ENCODE measurements around the gene SYT13.

The SYT13 gene

DNA sequence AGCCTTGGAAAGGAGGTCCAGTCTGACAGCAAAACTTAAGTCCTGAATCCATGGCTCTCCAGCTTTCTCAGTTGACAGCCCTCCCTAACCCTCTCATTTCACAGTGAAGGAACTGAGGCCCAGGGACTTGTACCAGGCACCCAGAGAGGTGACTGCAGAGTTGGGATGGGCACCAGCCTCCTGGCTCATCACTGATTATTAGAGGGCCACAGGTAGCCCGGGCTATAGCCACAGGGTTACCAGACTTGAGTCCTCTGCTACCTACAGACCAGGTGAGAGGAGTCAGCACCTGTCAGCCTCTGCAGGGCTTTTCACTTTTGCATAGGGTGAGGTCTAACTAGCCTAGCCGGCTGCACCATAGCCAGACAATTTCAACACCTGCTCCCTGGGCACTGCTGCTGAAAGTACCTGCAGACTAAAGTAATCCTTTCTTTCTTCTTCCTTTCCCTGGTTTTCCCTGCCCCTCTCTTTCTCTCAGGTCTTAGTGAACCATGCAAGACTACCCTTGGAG is 37.6 kb downstream of the SYT13 start:
- DNase-seq (ENCODE audit: low read depth, low spot score), result no peak

DNA sequence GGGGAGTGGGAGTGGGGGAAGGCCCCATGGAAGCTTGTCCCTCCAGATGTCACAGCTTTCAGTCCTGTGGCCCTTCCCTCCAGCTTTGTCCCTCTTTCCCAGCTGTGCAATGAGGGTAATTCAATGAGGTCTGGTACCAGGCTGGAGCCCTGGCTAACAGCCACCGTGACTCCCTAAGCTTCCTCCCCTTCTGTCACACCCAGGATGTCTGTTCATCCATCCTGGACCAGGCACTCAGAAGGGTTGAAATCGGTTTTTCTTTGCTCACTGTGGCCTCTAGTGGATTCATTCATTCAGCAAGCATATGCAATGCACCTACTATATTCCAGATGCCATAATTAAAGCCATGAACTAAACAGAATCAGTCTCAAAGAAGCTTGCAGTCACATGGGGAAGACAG is 38.7 kb downstream of the SYT13 start:
- DNase-seq (ENCODE audit: low read depth, low spot score), result no peak

DNA sequence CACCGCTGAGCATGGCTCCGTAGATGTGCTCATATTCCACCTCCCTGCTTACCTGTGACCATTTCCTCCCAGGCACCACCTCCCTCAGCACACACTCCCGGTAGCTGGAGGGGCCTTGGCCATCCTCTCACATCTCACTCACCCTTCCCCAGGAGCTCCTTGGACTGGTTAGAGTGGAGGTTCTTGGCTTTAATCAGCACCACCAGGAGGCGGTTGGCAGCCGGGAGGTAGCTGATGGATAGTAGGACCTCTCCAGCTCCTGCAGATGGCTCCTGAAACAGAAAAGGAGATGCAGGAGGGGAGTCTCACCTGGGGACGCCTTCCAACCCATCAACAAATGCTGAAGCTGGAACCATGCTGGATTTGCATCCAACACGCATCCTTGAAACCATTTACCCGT is 39.9 kb downstream of the SYT13 start:
- no peak for DNase-seq (ENCODE audit: low read depth, low spot score)

DNA sequence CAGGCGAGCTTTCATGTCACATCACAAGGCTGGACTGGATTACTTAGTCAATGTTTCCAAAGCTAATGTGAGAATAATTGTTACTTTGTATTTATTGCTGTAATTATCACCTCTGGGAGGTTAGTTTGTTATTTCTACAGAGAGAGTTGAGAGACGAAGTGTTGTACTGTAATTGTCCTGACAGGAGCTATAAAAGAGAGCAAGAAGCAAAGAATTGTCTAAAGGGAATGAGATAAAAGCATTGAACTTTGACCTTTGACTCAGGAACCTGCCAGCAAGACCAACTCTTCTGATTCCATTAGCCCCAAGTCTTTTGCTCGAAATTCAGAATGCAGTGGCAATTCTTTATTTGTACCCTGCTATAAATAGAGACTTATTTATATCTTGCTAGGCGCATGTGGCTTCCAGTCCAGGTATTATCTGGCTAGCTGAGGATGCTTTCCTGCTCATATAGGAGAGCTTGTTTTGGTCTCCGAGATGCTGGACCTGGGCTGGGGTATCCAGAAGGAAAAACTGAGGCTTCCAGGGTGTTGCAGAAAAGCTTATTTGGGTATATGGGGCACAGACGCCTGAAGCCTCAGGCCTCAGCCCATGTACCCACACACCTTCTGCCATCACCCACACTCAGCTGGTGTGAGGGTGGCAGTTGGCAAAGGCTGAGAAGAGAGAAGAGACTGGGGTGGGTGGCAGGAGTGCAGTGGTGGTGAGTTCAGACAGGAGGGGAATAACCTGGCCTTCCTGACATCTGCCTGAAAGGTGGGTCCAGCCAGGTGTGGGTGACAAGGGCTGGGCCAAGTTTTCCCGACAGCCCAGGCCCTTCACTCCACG is 40.7 kb downstream of the SYT13 start:
- no peak for DNase-seq (ENCODE audit: low read depth, low spot score)

DNA sequence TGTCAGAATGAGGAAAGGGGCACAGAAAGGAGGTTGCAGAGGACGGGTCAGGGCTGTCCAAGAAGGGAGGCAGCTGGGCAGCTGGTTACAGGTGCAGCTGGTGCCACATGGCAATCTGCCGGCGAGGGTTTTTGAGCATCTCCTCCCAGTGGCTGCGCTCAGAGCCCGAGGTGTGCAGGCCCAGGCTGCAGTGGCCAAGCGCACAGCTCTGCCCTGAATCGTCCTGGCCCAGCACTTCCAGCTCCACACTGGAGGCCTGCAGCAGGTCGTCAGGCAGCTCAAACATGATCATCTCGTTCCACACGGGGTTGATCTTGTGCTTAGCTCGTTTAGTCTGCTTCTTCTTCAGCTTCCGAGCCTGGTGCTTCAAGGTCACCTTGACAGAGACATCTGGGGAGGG is 42.2 kb downstream of the SYT13 start:
- no peak for DNase-seq (ENCODE audit: low read depth, low spot score)

DNA sequence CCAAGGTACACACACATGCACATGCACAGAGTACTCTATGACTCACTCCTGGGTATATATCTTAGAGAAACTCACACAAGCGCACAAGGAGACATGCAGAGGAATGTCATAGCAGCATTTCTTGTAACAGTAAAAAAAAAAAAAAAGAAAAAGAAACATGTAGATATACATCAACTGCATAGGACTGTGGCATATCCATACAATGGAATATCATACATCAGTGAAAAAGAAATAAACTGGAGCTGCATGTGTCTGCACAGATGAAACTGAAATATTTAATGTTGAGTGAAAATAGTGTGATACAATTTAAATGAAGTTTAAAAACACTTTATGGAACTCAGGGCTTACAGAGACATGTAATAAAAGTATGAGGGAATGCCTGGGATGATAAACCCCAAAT is 46.4 kb downstream of the SYT13 start:
- DNase-seq (ENCODE audit: low read depth, low spot score), result no peak

DNA sequence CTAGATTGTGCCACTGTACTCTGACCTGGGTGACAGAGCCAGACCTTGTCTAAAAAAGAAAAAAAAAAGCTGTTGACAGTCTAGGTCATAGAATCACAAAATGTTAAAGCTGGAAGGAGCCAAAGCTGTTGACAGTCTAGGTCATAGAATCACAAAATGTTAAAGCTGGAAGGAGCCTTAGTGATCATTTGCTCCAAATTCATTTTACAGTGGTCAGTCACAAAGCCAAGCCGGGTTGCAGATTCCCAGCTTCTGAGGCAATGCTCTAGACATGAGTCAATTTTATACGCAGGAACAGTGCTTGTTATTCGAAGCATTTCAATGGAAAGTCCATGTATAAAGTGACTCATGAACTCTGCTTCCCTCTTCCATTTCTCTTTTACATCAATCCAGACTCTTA is 47.4 kb downstream of the SYT13 start:
- DNase-seq (ENCODE audit: low read depth, low spot score), result no peak

DNA sequence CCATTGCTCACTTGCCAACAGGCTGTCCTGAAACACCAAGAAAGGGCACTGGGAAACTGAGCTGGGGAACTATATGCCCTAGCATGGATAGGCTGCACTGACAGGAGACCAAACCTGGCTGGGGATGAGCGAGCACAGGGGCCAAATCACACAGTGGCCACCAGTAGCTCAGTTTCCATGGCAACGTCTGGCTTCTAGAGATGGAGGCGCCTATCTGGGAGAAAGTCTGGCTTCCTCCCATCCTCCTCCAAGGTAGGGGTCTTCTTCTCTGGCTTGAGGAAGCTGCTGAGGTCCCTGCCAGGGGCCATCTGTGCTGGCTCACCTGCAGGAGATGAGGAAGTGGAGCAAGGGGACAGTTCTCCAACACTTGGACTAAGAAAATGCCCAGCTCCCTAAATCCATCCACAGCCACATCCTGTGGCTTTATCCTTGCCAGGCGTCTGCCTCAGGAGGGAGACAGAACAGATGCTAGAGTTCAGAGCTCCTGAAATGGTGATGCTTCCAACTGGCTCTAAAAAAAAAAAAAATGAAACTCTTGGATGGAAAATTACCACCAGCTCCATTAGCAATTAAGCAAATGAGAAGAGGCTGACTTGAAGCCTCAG is 48.3 kb downstream of the SYT13 start:
- no peak for DNase-seq (ENCODE audit: low read depth, low spot score)

DNA sequence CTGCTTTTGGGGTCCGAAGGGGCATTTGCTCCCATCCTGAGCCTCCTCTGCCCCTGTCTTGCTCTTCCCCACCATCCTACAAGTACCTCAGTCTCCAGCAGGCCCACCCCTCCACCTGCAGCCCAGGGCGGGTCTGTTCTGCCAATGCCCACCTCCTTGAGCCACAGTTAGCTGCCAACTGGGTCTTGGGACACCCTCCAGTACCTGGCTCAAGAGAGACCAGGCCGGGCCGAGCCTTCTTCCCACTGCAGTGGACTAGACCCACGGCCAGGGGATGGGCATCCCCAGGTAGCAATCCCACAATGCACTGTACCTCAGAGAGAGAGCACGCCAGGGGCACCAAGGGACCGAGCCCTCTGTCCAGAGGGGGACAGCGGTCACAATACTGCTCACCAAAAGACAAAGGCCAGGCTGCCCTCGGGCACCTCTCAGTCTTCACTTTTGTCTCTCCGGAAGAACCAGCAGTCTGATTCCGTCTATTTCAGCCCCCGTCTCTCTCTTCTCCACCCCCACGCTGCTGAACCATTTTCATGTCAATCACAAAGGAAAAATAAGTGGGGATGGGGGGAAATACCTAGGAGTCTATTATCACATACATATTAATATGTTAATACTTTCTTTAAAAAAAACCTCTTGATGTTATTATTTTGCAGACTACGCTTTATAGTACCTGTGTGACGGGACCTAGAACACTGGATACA is 51.7 kb downstream of the SYT13 start:
- DNase-seq (ENCODE audit: low read depth, low spot score), result no peak

DNA sequence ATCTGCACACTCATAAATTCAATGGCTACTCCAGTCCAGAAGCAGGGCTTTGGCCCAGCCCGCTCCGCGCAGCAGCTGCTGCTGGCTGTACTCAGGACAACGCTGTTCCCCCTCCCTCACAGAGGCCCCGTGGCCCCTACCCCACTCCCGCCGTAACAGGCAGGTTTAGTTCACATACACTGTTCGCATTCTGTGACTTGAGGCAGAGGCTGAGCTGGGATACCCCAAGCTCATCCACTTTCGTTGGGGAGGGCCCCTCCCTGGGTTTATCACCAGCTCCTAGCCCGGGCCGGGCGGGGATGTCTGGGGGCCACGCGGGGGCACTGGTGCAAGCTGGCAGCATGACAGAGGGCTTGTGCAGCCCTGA is 52.4 kb downstream of the SYT13 start:
- no peak for DNase-seq (ENCODE audit: low read depth, low spot score)

DNA sequence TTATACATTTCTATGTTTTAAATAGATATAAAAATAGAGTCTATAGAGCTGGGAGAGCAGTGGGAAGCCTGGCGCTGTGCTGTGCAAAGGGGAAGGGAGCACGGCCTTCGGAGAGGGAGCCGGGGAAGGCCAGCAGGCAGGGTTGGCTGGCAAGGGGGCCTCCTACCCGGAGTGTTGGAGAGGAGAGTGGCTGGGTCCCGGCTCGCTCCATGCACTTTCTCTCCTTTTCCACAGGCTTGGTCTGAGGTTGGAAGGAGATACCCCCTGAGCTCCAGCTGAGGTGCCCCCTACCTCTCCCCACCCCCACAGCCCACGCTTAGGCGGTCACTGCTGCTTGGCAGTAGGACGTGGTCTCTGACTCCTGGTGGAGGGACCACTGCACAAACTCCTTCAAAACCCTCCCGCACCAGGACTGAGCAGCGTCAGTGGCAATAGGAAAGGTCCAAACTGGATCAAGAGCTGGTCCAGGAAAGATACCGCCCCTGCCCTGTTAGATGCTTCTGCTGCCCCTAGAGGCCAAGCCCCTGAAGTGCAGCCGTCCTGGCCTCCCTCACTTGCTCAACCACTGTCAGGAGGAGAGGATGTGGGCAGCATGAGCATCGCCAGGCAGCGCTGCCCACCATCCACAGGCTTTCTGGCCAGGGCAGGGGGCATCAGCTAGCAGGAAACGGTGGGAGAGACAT is 52.9 kb downstream of the SYT13 start:
- DNase-seq (ENCODE audit: low read depth, low spot score), result peak; percentile 85

DNA sequence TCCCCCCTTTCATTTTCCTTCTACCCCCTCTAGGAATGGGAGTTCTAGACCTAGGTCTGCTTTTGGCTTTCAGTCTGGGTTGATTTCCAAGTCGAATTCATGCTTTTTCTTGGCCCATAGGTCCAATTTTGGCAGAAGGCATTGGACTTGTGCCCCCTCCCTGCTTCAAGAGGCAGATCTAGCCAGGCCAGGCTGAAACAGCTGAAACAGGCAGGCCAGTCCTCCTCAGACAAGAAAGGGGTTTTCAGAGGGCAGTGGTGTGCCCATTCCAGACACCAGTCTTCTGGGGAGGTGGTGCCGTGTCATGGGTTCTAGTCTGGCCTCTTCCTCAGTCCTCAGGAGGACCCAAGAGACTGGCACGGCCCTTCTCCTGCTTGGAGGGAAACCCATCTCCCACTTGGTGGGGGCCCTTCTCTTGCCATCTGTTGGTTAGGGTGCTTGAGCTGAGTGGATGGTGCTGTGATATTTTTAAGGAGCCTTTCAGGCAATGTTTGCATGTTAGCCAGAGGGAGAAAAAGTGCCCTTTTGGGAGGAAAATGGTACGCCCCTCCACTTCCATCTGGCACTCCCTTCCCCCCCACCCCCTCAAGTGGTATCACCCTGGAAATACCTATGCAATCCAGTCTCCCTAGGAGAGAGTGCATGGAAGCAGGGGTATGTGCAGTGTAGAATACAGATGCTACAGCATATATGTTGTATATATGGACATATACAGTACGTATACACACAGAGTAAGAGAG is 53.6 kb downstream of the SYT13 start:
- no peak for DNase-seq (ENCODE audit: low read depth, low spot score)

DNA sequence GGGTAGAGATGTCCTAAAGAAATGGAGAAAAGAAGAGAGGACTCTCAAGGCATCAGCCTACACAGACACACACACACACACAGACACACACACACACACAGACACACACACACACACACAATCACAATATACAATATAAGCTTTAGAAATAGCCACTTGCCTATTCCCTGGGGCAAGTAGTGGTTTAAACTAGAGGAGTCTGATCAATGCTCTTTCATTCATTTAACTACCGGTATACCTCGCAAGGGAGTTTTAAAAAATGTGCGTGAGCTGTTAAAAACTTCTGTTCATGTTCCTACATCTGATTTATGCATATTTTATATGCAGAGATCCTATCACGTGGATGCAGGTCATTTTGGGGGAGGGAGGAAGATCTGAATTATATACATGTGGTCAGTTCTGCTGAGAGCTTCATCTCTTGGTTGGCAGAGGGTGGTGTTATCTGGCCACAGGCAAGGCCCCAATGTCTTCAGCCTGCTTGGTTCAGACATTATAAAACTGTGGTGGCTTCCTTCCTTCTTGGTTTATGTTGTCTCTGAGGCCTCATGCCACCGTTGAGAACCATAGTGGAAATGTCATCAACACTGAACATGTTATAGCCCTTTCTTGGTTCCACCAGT is 56.6 kb downstream of the SYT13 start:
- no peak for DNase-seq (ENCODE audit: low read depth, low spot score)

DNA sequence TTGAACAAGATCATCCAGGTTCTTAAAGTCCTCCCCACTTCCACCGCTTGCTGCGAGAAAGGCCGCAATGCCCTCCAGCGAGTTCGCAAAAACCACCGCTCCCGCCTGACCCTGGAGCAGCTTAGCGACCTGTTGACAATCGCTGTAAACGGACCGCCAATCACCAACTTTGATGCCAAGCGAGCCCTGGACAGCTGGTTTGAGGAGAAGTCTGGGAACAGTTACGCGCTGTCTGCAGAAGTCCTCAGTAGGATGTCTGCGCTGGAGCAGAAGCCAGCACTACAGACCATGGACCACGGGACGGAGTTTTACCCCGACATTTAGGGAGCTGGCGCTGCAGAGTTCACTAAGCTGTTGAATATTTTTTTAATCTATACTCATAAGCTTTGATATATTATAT is 58.3 kb downstream of the SYT13 start:
- DNase-seq (ENCODE audit: low read depth, low spot score), result no peak

DNA sequence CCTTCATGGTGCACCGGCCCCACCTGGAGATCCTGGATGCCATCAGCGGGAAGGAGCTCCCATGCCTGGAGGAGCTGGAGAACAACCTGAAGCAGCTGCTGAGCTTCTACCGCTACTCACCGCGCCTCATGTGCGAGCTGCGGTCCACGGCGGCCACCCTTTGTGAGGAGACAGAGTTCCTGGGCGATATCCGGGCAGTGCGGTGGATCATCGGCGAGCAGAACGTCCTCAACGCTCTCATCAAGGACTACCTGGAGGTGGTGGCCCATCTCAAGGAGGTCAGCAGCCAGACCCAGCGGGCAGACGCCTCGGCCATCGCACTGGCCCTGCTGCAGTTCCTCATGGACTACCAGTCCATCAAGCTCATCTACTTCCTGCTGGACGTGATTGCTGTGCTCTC is 59.2 kb downstream of the SYT13 start:
- no peak for DNase-seq (ENCODE audit: low read depth, low spot score)

DNA sequence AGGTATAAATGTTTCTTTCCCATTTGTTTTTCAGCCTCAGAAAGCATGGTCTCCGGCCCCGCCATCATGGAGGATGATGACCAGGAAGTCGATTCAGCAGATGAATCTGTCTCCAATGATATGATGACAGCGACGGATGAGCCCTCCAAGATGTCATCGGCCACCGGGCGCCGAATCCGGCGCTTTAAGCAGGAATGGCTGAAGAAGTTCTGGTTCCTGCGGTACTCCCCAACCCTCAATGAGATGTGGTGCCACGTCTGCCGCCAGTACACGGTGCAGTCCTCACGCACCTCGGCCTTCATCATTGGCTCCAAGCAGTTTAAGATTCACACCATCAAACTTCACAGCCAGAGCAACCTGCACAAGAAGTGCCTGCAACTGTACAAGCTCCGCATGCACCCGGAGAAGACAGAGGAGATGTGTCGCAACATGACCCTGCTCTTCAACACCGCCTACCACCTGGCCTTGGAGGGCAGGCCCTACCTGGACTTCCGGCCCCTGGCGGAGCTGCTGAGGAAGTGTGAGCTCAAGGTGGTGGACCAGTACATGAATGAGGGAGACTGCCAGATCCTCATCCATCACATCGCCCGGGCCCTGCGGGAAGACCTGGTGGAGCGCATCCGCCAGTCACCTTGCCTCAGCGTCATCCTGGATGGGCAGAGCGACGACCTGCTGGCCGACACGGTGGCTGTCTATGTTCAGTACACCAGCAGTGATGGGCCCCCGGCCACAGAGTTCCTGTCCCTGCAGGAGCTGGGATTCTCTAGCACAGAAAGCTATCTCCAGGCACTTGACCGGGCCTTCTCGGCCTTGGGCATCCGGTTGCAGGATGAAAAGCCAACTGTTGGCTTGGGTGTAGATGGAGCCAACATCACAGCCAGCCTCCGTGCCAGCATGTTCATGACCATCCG is 59.9 kb downstream of the SYT13 start:
- DNase-seq (ENCODE audit: low read depth, low spot score), result no peak

DNA sequence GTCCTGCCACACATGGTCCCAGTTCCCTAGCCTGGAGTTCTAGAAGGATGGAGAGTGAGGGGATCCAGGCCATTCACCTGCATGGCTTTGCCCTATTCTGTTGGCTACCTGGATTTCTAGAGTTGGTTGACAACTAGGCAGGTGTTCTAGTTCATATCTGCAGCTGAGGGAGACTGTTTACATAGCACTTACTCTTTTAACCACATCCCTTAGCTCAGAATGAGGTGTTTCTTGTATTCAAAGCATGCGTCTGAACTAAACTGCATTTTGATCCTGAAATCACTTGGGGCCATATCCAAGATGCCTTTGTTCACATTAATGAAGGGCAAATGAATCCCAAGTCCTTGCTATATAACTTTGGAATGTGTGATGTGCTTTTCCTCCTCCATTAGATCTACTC is 60.9 kb downstream of the SYT13 start:
- no peak for DNase-seq (ENCODE audit: low read depth, low spot score)

DNA sequence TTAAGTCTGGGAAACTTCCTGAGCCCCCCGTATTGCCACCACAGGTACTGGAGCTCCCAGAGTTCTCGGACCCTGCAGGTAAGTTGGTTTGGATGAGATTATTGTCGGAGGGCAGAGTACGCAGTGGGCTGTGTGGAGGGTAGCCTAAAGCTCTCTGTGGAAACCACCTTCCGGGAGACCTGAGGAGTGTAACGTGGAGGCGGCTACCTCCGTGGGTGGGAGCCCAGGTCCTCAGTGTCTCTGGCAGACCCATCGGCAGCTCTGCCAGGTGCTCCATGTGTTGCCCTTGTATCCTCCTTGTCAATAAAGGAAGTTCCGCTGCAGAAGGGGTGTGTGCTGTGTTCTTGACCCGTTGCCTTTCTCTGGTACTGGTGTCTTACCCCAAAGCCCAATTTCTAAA is 61.4 kb downstream of the SYT13 start:
- DNase-seq (ENCODE audit: low read depth, low spot score), result no peak

DNA sequence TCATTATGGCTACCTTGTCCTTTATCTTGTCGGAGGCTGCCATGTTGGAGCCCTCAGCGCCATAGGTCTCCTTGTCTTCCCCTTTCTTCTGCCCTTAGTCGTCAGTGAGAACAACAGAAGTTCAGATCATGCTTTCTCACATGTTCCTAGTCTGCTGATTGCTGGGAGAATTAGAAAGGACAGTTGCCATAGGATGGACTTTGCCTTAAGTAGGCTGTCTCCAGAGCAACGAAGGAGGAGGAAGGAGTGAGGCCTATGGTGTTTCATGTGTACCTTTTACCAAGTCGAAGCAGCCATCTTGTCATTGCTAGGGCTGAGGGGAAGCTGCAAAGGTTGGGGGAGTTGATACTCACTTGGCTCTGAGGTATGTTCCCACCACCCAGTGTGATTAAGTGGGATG is 62.6 kb downstream of the SYT13 start:
- DNase-seq (ENCODE audit: low read depth, low spot score), result no peak

DNA sequence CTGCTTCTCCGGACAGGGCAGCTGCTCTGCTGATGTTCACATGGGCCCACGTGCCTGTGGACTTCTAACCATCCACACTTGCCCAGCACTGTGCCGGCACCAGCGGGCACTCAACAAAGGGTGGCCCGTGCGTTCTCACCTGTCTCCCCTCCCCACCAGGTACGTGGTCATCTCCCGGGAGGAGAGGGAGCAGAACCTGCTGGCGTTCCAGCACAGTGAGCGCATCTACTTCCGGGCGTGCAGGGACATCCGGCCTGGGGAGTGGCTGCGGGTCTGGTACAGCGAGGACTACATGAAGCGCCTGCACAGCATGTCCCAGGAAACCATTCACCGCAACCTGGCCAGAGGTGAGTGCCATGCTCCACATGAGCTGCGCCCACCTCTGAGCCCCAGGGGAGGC is 66.7 kb downstream of the SYT13 start:
- DNase-seq (ENCODE audit: low read depth, low spot score), result no peak

Data from ELF-1 (cell line).